Tibial nerve (tissue), 4 donors: ENCODE measurements around the gene CCDC112. TPM values are rescaled to one million over a fixed set of nuclear protein-coding genes. Genes with fewer than 3 reads are reported as not detected.

Experiments used
- DNase-seq, 2 donors: peaks; one replicate each; pipeline ENCODE4 v3.0.0-alpha.2; 2019; ENCODE audit warnings: low spot score in 2 of 2
- H3K27ac ChIP-seq, 4 donors: fragments of 200-600 bp; sonication (generic) in 3 of 4; one replicate each; pipeline ENCODE4 v1.5.1; 2017 to 2019; ENCODE audit warnings: mild to moderate bottlenecking in 1 of 4
- H3K27me3 ChIP-seq, 2 donors: fragments of 200-600 bp; sonication (generic) in 1 of 2; one replicate each; pipeline versions ENCODE4 v1.5.1 to v1.6.0; 2017 to 2019
- H3K36me3 ChIP-seq, 3 donors: fragments of 200-600 bp; sonication (generic); one replicate each; pipeline ENCODE4 v1.5.1; 2018 to 2019
- H3K4me1 ChIP-seq, 4 donors: fragments of 200-600 bp; sonication (generic) in 3 of 4; one replicate each; pipeline ENCODE4 v1.5.1; 2017 to 2019
- H3K4me3 ChIP-seq, 4 donors: fragments of 200-600 bp; sonication (generic) in 3 of 4; one replicate each; pipeline ENCODE4 v1.5.1; 2017 to 2019; ENCODE audit warnings: mild to moderate bottlenecking in 1 of 4, moderate library complexity in 1 of 4
- H3K9me3 ChIP-seq, 4 donors: fragments of 200-600 bp; sonication (generic) in 3 of 4; one replicate each; pipeline ENCODE4 v1.5.1; 2017 to 2019
- CTCF ChIP-seq, 5 experiments: fragments of 200-600 bp in 3 of 5; fragments of 450-650 bp in 2 of 5; sonication (generic) in 3 of 5; IDR thresholded peaks; one replicate each; pipeline ENCODE4 v1.5.1; 2016 to 2019; ENCODE audit warnings: antibody characterized with exemption in 5 of 5, mild to moderate bottlenecking in 3 of 5, moderate library complexity in 2 of 5
- EP300 ChIP-seq, 2 donors: sonication (generic); formaldehyde crosslinking; IDR thresholded peaks; one replicate each; pipeline ENCODE4 v1.6.1; 2017; ENCODE audit warnings: antibody characterized with exemption in 2 of 2, mild to moderate bottlenecking in 1 of 2
- POLR2A ChIP-seq, 2 donors: fragments of 450-650 bp; IDR thresholded peaks; one replicate each; pipeline ENCODE4 v1.6.1; 2017; ENCODE audit warnings: antibody characterized with exemption in 2 of 2, mild to moderate bottlenecking in 2 of 2, moderate library complexity in 2 of 2
- WGBS, 2 donors: methylation state at CpG; one replicate each; pipeline ENCODE4 v1.1.5; 2018; 5-methylcytosine and 5-hydroxymethylcytosine counted together
- total RNA-seq, 4 donors: library from RNA; depleted of rRNA; stranded (reverse); fragments of >200 nt; gene quantifications; one replicate each; pipeline ENCODE4 v1.1.0, GENCODE V29; 2016

The CCDC112 gene
- total RNA-seq, 4 donors from 2014 or later = 5.7 to 15.0 (median 13.8) TPM

- peaks cover 0 to 30% (median 0%) of the 10 kb centered on the region in 3 donors for H3K36me3 ChIP-seq
- no peak for DNase-seq
- 87 to 93% methylated on average over 3 of the region's 3 CpGs for WGBS, 2 donors
- no peak overlapping the region for H3K4me3 ChIP-seq
- H3K27ac ChIP-seq = no peak overlapping the region
- no peaks in the 10 kb centered on the region for H3K4me1 ChIP-seq
- no peak for TF ChIP-seq EP300 (IDR thresholded peaks at IDR 0.05)
- TF ChIP-seq POLR2A (IDR thresholded peaks at IDR 0.05) = no peak
- TF ChIP-seq CTCF (IDR thresholded peaks at IDR 0.05) = no peak
- no peaks in the 10 kb centered on the region for H3K9me3 ChIP-seq
- H3K27me3 ChIP-seq = no peaks in the 10 kb centered on the region
Observed at GRCh38 chr5:115272297-115272958, 24.0 kb downstream of the CCDC112 start.

GRCh38 chr5:115271295-115272050 is 25.0 kb downstream of the CCDC112 start:
- no peaks in the 10 kb centered on the region for H3K9me3 ChIP-seq
- H3K27me3 ChIP-seq = no peaks in the 10 kb centered on the region
- H3K4me1 ChIP-seq = no peaks in the 10 kb centered on the region
- H3K36me3 ChIP-seq = peaks cover 0 to 38% (median 0%) of the 10 kb centered on the region in 3 donors
- H3K4me3 ChIP-seq = no peak overlapping the region
- DNase-seq = no peak
- H3K27ac ChIP-seq = no peak overlapping the region
- TF ChIP-seq EP300 (IDR thresholded peaks at IDR 0.05) (no peak), CTCF (IDR thresholded peaks at IDR 0.05) (no peak), POLR2A (IDR thresholded peaks at IDR 0.05) (no peak)
- 80 to 91% methylated on average over 6 of the region's 6 CpGs for WGBS, 2 donors

DNA sequence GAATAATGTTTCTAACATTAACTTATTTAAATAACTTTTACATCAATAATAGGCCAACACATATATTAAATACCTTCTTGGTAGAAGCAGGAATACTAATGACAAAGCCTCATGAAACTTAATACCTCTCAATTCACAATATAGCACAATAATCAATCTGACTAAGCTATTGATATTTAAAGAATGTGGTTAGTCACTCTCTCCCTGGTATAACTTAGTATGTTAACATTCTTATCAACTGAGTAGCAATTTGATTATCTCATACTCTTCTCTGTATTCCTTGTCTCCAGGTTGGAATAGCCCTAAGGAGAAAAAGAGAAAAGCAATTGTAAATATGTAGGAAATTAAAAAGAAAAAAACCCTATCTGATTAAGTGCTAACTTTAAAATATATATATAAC is 28.8 kb downstream of the CCDC112 start:
- no peak for DNase-seq
- Histone ChIP-seq H3K27ac (no peak overlapping the region), H3K36me3 (peaks cover 0 to 22% (median 0%) of the 10 kb centered on the region in 3 donors), H3K4me3 (no peak overlapping the region), H3K27me3 (no peaks in the 10 kb centered on the region), H3K9me3 (no peaks in the 10 kb centered on the region), H3K4me1 (peaks cover 0 to 6% (median 2%) of the 10 kb centered on the region in 4 donors)
- no peak for TF ChIP-seq EP300 (IDR thresholded peaks at IDR 0.05)
- TF ChIP-seq CTCF (IDR thresholded peaks at IDR 0.05) = no peak
- no peak for TF ChIP-seq POLR2A (IDR thresholded peaks at IDR 0.05)

DNA sequence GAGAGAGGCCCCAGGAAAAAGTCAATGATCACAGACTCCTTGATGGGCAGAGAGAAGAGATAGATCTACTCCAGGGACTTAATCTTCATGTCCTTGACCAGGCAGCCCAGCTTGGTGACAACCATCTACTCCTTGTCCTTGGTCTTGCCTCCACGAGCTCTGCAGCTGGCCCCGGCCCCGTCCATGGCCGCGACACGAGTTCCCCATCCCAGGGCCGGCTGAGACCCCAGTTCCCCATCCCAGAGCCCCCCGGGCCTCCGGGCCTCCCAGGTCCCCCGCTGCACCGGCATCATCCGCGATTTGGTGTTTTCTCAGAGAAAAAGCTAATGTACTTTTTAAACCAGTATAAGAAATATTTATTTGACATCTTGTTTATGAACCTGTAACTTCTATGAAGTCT is 31.2 kb downstream of the CCDC112 start:
- no peak overlapping the region for H3K27ac ChIP-seq
- peaks cover 0 to 22% (median 0%) of the 10 kb centered on the region in 3 donors for H3K36me3 ChIP-seq
- no peak for DNase-seq
- H3K4me3 ChIP-seq = no peak overlapping the region
- peaks cover 4 to 23% (median 15%) of the 10 kb centered on the region in 4 donors for H3K4me1 ChIP-seq
- TF ChIP-seq POLR2A (IDR thresholded peaks at IDR 0.05) (no peak), EP300 (IDR thresholded peaks at IDR 0.05) (no peak), CTCF (IDR thresholded peaks at IDR 0.05) (no peak)
- no peaks in the 10 kb centered on the region for H3K27me3 ChIP-seq
- H3K9me3 ChIP-seq = no peaks in the 10 kb centered on the region
- 91 to 94% methylated on average over 13 of the region's 13 CpGs for WGBS, 2 donors

GRCh38 chr5:115264786-115265185 is 31.7 kb downstream of the CCDC112 start:
- peaks cover 0 to 22% (median 0%) of the 10 kb centered on the region in 3 donors for H3K36me3 ChIP-seq
- H3K27ac ChIP-seq = no peak overlapping the region
- TF ChIP-seq EP300 (IDR thresholded peaks at IDR 0.05) = no peak
- TF ChIP-seq POLR2A (IDR thresholded peaks at IDR 0.05) = no peak
- no peaks in the 10 kb centered on the region for H3K9me3 ChIP-seq
- no peaks in the 10 kb centered on the region for H3K27me3 ChIP-seq
- WGBS, 2 donors = 100% methylated on average over 3 to 7 of the region's 13 CpGs
- no peak overlapping the region for H3K4me3 ChIP-seq
- DNase-seq = no peak
- H3K4me1 ChIP-seq = peaks cover 4 to 28% (median 15%) of the 10 kb centered on the region in 4 donors
